ENCODE measurements around the gene POC1A.
"Not testable (repeated sequence)": the region's sequence is repeated elsewhere in the genome, so short reads cannot be mapped to it uniquely, and the experiment has no call there.

The POC1A gene

DNA sequence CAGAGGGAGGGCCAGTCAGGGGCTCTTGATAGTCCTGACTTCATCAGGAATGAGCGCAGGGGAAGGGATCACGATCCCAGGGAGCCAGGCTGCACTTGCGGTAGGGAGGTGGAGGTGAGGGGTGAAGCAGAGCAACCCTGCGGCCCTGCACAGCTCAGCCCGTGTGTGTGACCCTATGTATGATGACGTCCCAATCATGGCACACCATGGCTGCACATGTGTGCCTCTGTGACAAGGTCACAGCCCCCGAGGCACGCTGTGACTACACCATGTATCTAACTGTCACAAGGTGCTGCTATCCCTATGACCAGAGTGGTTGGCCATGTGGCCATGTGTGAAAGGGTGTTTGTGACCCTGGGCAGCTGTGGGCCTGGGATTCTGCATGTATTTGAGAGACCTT, 30.5 kb upstream of the POC1A start:
- no peak for DNase-seq (ENCODE audit: low read depth in 1 of 2, low spot score in 1 of 2)

DNA sequence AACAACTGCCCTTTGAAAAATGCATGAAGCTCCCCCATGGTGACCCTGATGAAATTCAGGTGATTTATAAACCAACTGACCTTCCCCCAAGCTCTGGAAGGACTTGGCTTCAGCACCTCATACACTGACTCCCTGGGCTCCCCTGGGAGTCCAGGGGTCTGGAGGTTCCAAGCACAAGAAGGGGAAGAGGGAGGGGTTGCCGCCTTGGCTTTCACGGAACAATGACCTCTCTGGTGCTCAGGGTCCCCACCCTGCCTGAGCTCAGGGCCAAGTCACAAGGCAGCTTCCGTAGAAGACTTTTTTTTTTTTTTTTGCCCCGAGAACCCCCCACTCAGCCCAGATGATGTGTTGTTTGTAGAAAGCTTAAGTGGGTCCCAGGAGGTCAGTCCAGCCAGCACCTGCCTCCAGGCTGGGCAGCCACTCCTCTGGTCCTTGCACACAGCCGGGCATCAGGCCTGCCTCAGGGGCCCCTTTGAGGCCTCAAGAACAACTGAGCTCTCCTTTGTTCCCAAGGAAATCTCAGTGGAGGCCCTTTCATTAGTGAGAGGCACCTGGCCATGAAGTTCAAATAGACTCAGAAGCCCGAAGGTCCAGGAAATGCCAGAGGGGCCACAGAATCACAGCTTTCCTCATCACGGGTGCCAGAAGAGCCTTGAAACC, 29.7 kb upstream of the POC1A start:
- DNase-seq (ENCODE audit: low read depth in 1 of 2, low spot score in 1 of 2) = no peak

DNA sequence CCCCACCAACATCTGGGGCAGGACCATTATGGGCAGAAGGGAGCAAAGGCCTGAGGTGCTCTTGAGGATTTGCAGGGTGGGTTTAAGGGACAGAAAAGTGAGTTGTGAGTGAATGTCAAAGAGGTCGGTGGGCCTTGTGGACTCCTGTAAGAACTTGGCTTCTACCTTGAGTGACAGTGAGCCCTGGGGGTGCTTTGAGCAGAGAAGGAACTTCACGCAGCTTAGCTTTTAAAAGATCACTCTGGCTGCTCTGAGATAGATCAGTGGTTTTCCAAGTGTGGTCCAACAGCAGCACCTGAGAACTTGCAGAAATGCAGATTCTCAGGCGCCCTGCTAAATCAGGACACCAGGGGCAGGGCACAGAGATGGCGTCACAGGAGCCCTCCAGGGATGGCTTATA, 28.5 kb upstream of the POC1A start:
- DNase-seq (ENCODE audit: low read depth in 1 of 2, low spot score in 1 of 2) = no peak

DNA sequence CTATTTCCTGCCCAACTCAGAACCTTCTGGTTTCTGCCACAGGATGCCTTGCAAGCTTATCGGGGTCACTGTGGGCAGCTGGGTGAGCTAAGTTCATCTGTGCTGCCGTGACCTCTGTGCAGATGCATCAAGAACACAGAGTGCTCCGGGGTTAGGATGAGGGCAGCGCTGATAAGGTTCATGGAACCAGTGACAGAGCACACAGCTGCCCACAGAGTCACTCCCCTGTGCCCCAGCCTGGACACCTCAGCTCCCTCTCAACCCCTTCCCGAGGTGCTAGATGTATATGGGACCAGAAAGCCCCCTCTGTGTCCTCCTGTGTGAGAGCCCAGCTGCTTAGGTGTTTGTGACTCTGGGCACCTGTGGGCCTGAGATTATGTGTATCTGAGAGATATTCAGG, 28.0 kb upstream of the POC1A start:
- no peak for DNase-seq (ENCODE audit: low read depth in 1 of 2, low spot score in 1 of 2)

DNA sequence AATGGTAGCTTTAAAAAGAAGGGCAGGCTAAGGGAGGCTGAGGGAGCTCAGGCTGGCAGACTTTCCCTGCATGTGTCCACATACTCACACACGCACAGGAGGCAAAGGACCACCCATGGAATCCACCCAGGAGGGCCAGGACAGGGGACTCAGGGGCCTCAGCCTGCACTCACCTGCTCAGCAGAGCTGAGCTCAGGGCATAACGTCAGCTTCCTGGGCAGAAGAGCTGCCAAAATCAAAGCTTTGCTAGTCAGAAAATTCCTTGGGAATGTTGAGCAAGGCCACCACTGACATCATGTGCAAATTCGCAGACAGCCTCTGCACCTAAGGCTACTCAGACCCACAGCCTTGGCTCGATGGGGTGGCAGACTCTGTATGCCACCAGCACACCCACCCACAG, 27.3 kb upstream of the POC1A start:
- DNase-seq (ENCODE audit: low read depth in 1 of 2, low spot score in 1 of 2) = no peak

DNA sequence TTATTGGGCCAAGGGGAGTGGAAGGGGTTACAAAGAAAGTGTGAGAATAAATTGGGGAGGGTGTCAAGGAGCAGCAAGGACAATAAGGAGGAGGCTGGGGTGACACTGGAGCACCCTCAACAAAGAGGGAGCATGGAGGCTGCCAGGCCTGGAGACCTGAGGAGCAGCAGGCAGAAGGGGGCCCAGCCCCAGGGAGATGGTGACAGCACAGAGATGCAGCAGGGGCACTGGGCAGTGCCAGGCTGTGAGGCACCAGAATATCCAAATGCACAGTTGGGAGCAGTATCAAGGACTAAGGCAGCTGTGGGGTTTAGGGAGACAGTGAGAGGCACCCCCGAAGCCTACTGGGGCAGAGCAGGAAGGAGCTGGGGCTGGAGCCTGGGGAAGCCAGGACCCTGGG, 24.3 kb upstream of the POC1A start:
- DNase-seq (ENCODE audit: low read depth in 1 of 2, low spot score in 1 of 2) = no peak

DNA sequence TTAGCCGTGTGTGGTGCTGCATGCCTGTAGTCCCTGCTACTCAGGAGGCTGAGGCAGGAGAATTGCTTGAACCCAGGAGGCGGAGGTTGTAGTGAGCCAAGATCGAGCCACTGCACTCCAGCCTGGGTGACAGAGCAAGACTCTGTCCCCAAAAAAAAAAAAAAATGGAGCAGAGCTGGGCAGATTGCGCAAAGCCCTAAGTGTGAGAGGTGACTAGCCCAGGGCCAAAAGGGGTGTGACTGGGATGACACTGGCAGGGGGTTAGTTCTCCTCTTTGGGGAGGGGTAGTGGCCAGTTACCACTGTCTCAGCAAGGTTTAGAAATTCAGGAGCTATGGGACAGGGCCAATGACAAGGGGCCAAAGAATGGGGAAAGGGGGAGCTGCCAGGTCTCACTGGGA, 23.9 kb upstream of the POC1A start:
- DNase-seq (ENCODE audit: low read depth in 1 of 2, low spot score in 1 of 2) = not testable (repeated sequence)

DNA sequence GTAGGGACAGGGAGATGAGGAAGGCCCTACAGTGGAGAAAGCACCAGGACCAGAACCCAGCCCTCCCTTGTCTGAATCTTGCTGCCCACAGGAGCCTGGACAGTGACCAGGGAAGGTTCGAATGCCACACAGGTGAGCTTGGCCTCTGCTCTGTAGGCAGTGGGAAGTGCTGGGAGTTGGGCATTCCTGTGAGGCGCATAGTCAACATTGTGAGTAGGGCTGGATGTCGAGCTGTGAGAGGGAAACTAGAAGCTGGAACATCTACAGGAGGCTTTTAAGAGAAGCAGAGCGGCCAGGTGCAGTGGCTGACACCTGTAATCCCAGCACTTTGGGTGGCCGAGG, 23.4 kb upstream of the POC1A start:
- DNase-seq (ENCODE audit: low read depth in 1 of 2, low spot score in 1 of 2) = no peak

DNA sequence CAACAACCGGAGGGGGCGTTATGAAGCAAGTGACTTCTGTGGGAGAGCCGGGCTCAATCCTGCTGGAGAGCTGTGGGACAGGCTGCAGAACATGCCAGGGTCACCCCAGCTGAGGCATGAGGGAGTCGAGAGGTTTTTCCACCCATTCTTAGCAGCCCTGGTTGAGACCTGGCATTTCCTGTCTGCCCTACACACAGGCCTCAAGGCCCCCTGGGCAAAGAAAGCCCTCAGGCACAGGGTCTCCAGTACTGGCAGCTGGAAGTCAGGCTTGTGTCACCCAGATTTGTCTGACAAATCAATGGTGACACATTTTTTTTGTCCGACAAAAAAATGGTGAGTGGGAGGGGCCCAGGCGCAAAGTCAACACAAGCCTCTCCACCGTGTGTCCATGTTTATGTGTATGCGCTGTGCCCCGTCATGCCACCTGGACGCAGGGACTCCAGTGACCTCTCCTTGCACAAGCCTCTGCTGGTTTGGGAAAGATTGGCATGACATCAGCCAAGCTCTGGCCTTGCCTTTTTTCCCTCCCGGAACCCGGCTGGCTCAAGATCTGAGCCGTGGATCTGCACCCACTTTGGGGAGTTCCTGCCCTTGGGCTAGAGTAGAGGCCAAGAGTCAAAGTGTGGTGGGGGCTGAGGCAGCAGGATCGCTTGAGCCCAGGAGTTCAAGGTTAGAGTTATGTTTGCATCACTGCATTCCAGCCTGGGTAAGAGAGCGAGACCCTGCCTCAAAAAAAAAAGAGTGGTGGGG, 22.9 kb upstream of the POC1A start:
- DNase-seq (ENCODE audit: low read depth in 1 of 2, low spot score in 1 of 2) = no peak

DNA sequence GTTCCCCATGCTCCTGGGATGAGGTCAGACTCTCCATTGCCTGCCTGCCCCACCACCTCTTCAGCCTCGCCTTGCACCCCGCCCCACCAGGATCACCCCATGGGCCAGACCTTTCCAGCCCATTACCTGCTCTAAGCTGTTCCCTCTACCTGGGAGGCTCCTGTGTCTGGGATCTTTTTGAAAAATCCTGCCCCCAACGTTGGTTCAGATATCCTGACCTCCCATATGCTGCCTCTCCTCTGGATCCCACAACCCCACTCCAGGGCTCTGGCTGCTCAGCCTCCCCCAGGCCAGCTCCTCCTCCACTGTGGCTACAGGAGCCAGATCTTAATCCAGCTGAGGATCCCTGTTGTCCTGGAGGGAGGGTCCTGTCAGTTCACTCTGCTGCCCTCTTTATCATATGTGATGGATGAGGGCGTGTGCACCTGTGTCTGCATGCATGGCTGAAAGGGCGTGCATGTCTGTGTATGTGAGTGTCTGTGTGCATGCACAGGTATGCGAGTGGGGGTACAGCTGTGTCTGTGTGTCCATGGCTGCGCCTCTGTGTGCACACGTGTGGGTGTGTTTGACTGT, 22.0 kb upstream of the POC1A start:
- DNase-seq (ENCODE audit: low read depth in 1 of 2, low spot score in 1 of 2) = no peak

DNA sequence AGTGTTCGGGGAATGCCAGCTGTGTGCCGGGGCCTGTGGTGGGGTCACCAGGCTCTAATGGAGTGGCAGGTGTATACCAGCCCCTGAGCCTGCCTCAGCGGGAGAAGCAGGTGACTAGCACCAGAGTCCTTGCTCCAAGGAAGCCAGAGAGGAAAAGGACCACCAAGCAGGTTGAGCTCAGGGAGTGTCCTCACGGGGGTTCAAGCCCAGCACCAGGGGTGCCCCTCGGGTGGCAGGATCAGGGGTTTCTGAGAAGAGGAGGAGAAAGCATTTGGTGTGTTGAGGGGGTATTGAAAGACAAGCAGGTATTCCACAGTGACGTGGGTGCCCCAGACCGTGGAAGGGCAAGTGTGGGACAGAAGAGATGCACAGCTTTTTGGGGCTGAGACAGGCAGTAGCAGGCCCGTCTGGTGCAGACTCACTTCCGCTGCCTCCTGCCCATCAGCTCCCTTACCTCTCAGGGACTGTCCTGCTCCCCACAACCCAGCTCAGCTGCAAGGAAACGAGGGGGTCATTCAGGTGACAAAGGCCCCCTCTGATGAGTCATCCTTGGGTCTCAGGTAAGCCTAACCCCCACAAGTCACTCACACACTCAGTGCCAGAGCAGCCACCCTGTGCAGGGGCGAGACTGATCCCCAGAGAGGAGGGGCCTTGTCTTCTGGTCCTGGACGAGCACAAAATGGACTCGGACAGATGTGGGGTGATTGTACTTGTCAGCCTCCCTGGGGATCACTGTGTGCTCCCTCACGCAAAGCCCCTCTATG, 21.4 kb upstream of the POC1A start:
- DNase-seq (ENCODE audit: low read depth in 1 of 2, low spot score in 1 of 2) = no peak

DNA sequence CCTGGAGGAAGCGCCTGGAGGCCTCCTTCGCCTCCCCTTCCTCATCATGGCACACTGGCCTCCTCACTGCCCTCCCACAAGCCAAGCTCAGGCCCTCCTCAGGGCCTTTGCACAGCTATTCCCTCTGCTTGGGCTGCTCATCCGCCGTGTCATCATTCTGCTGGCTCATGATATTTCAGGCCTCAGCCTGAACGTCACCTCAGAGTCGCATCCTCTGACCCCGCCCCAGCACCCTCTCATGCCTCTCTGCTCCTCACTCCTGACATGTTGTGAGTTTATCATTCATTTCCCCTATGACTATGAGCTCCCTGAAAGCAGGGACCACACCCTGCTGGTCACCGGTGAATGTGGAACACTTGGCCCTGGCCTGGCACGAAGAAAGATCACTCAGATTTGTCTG, 20.7 kb upstream of the POC1A start:
- DNase-seq (ENCODE audit: low read depth in 1 of 2, low spot score in 1 of 2) = no peak

DNA sequence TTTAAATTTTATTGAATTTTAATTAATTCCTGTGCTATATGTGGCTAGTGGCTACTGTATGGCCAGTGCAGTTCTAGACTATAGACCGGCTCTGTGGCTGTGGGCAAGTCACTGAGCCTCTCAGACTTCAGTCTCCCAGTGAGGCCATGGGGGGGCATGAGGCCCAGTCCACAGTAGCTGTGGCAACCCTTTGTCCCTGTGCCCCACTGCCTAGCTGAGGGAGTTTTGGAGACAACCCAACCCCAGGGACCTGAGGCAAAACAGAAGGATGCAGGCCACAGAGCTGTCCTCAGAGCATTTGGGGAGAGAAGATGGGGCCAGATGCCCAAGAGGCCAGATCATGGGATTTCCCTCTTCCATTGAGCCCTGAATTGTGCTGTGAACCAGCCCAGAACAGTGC, 18.9 kb upstream of the POC1A start:
- DNase-seq (ENCODE audit: low read depth in 1 of 2, low spot score in 1 of 2) = no peak

DNA sequence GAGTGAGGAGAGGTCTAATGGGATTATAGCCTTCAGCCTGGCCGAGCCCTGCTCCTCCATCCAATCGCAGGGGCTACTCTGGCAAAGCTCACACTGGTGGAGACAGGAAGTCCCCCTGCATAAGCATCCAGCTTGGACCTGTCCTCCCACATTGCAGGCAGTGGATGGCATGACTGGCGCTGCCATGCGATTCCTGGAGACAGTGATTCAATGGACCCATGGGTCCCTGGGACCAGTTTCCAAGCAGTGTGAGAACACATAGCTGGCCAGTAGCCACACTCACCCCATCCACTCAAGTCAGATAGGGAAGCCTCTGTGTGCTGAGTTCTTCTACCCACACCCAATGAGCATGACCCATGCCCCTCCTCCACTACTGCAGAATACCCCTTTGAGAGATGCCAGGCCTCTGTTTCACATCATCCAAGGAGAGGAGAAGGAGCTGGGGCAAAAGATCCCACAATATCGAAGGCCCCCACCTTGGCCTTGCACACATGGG, 18.1 kb upstream of the POC1A start:
- DNase-seq (ENCODE audit: low read depth in 1 of 2, low spot score in 1 of 2) = no peak

DNA sequence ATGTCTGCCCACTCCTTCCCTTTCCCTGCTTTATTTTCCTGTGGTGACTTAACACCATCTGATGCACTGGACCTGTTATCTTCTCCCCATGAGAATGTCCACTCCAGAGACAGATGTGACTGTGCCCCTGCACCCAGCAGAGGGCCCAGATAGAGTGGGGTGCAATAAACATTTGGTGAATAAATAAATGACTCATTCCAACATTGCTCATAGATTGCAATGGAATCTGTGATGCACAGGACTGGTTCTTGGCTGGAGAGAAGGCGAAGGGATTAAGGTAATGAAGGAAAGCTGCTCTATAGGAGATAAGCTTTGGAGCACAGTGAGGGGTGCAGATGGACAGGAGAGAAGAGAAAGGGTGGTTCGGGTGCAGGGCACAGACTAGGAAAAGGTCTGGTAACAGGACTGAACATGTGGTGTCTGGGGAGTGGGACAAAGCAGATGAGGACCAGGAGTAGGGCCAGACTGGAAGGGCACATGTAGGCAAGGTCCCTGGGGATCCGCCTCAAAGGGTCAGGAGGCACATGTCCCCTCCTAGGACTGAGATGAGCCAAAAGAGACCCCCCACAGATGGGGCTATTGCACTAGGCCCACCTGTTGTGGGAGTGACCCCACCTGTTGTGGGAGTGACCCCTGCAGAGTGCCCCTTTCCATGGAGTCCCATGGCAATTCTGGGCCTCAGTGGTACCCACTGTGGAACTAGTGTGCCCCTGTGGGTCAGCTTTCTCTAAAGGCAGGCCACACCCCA, 17.5 kb upstream of the POC1A start:
- DNase-seq (ENCODE audit: low read depth in 1 of 2, low spot score in 1 of 2) = no peak

DNA sequence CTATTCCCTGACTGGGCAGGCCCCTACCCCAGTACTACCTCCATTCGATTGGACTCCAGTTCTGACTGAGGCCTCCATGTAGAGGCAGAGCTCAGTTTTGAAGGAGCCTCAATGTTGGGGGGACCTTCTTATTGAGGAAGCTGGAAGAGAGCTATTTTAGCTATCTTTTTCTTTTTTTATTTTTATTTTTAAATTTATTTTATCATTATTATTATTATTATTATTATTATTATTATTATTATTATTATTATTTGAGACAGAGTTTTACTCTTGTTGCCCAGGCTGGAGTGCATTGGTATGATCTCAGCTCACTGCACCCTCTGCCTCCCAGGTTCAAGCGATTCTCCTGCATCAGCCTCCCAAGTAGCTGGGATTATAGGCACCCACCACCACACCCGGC, 16.0 kb upstream of the POC1A start:
- DNase-seq (ENCODE audit: low read depth in 1 of 2, low spot score in 1 of 2) = not testable (repeated sequence)

DNA sequence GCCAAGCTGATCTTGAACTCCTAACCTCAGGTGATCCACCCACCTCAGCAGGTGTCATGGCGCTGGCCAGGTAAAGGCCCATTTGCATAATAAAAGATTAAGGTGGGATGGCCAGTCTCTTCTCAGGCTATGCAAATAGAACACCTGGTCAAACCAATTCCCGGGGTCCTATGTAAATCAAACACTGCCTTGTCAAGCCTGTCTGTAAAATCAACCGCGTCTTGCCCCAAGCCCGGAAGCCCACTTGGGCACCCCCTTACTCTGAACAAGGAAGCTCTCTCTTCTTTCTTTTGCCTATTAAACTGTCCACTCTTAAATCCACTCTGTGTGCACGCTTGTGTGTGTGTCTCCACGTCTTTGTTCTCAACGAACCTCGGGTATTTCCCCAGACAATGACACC, 13.0 kb upstream of the POC1A start:
- no peak for DNase-seq (ENCODE audit: low read depth in 1 of 2, low spot score in 1 of 2)

DNA sequence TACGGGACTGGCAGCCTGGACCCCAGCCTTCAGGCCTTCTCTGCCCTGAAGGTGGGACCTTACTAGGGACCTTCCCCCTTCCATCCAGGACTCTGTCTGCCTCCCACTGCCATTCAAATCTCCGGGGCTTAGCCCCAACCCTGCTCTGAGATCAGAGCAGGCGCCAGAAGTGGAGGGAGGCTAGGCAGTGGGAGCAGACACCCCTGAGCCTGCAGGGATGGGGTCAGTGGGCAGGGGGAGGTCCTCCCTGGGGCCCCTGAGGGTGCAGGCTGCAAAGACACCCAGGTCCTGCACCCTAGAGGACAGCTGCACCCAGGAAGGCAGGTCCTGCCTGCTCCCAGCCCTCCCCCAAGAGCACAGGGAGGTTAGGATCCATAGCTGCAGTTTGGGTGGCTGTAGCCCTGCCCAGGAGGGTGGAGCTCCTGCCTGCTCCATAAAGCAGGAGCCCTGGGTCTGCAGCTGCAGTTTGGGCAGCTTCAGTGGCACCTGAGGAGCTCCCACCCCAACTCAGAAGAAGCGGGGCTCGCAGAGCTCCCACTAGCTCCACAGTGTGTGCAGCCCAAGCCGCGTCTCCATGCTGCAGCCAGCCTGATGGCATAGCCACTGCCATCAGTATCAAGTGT, 8.1 kb upstream of the POC1A start:
- no peak for DNase-seq (ENCODE audit: low read depth in 1 of 2, low spot score in 1 of 2)

DNA sequence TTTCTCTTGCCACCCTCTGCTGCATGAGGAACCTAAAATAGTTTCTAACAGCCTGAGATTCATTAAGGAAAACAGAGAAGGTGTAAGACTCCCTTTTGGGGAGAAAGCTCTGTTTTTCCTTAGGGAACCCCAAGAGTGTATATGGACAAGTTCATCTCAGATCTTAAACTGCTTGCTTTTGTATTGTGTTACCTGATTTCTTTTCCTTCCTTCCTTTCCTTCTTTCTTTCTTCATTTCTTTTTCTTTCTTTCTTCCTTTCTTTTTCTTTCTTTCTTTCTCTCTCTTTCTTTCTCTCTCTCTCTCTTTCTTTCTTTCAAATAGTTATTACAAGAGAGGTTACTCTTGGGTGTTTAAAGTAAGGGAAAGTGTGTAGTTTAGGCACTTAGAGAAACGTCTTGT, 5.3 kb upstream of the POC1A start:
- no peak for DNase-seq (ENCODE audit: low read depth in 1 of 2, low spot score in 1 of 2)

DNA sequence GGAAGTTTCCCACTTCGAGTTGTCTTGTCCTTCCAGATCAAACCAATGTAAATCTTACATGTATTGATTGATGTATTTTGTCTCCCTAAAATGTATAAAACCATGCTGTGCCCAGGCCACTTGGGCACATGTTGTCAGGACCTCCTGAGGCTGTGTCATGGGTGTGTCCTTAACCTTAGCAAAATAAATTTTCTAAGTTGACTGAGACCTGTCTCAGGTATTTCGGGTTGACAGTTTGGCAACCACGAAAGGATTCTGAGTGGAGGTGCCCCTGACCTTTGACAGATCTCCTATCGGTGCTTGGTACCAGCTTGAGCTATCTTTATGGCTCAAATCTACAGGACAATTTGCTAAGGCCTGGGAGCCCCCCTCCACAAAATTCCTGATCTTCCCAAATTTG, 1.7 kb upstream of the POC1A start:
- DNase-seq (ENCODE audit: low read depth in 1 of 2, low spot score in 1 of 2) = no peak

Data from activated CD4-positive, alpha-beta T cell treated with anti-CD3 and anti-CD28 coated beads, Interleukin-2, amount 50 U/mL, for 24 hours (primary cell).